Measurements from ENCODE around the gene LGALS16. TPM values are rescaled to one million over a fixed set of nuclear protein-coding genes. Genes with fewer than 3 reads are reported as not detected.

Gene LGALS16
- total RNA-seq, 1 experiment from 2014 or later = not detected

- Mint-ChIP-seq H3K9me3 (no peaks in the 10 kb centered on the region), H3K27ac (no peak overlapping the region), H3K4me1 (peaks cover 4 to 13% of the 10 kb centered on the region in 2 experiments), H3K4me3 (no peak overlapping the region), H3K36me3 (ENCODE audit: insufficient read depth in 1 of 3, low read depth in 3 of 3) (no peaks in the 10 kb centered on the region), H3K27me3 (ENCODE audit: low read depth) (no peaks in the 10 kb centered on the region)
- Histone ChIP-seq H3K27me3 (ENCODE audit: insufficient read depth, low read length) (no peaks in the 10 kb centered on the region), H3K4me2 (ENCODE audit: insufficient read depth, insufficient read length, low read length) (no peak overlapping the region), H4K5ac (ENCODE audit: insufficient read length, low read depth, low read length) (no peak overlapping the region), H3K14ac (ENCODE audit: insufficient read depth, low read length) (no peak overlapping the region), H2BK12ac (ENCODE audit: insufficient read length, low read depth, low read length) (no peak overlapping the region), H2BK15ac (ENCODE audit: low read depth, low read length) (no peak overlapping the region), H3T11ph (ENCODE audit: low read length) (no peak overlapping the region), H3K79me1 (ENCODE audit: insufficient read depth, low read depth, low read length, poor library complexity, severe bottlenecking) (no peaks in the 10 kb centered on the region), H3K79me2 (ENCODE audit: insufficient read depth, low read length) (no peaks in the 10 kb centered on the region), H4K20me1 (ENCODE audit: control insufficient read depth, insufficient read depth, insufficient read length) (no peaks in the 10 kb centered on the region), H2BK20ac (ENCODE audit: low read depth, low read length, poor library complexity, severe bottlenecking) (no peak overlapping the region), H3K4ac (ENCODE audit: low read depth, low read length) (no peak overlapping the region), H3K23ac (ENCODE audit: insufficient read length, low read depth, low read length) (no peak overlapping the region), H3K18ac (ENCODE audit: insufficient read length, low read depth, low read length) (no peak overlapping the region), H2BK5ac (ENCODE audit: insufficient read length, low read length) (no peak overlapping the region), H3K23me2 (ENCODE audit: insufficient read length, low read depth, low read length, poor library complexity, severe bottlenecking) (no peaks in the 10 kb centered on the region), H2AFZ (ENCODE audit: low read length) (no peak overlapping the region), H4K8ac (replicated peaks; ENCODE audit: insufficient read length, low read depth, low read length) (no peak overlapping the region), H4K91ac (ENCODE audit: insufficient read length, low read depth, low read length) (no peak overlapping the region), H2BK120ac (ENCODE audit: low read depth, low read length, poor library complexity, severe bottlenecking) (no peak overlapping the region), H3K9ac (ENCODE audit: extremely low read depth, insufficient read length, low read length) (no peak overlapping the region), H3K27ac (ENCODE audit: insufficient read length, low read depth, low read length) (no peak overlapping the region), H3K9me3 (ENCODE audit: control insufficient read depth, low read depth, low read length) (no peaks in the 10 kb centered on the region), H3K4me1 (ENCODE audit: insufficient read depth, low read length) (peaks cover 9% of the 10 kb centered on the region; the same call in 1 of the 2 replicates), H2AK5ac (ENCODE audit: insufficient read length, low read length) (no peak overlapping the region), H3K56ac (ENCODE audit: insufficient read length, low read depth, low read length) (no peak overlapping the region)
- WGBS (ENCODE audit: extremely low coverage, insufficient read length, low lambda C conversion rate) = no CpG with 5 or more reads among the region's 2 CpGs
- no peak for DNase-seq
- no peak for TF ChIP-seq CTCF (conservative IDR thresholded peaks at IDR 0.05)
Measured at GRCh38 chr19:39696387-39696786, 40.7 kb downstream of the LGALS16 start.

Measured in H9 (cell line).